Suprapubic skin (tissue), 3 donors: ENCODE results near the gene SLC26A8.

Experiments
- POLR2A ChIP-seq, 2 donors: fragments of 450-650 bp; IDR thresholded peaks; one replicate each; pipeline ENCODE4 v1.6.1; 2017; ENCODE audit warnings: antibody characterized with exemption in 2 of 2, mild to moderate bottlenecking in 2 of 2, moderate library complexity in 2 of 2
- TF ChIP-seq, protein P1 (sequence below), 2 donors: fragments of 200-600 bp in 1 of 2; fragments of 450-650 bp in 1 of 2; sonication (generic) in 1 of 2; IDR thresholded peaks; one replicate each; pipeline ENCODE4 v1.5.1; 2016 to 2019; ENCODE audit warnings: antibody characterized with exemption in 2 of 2, mild to moderate bottlenecking in 1 of 2, moderate library complexity in 1 of 2

GRCh38 chr6:36068586-36068985 is 44.1 kb upstream of the SLC26A8 start:
- TF ChIP-seq, protein P1, sequence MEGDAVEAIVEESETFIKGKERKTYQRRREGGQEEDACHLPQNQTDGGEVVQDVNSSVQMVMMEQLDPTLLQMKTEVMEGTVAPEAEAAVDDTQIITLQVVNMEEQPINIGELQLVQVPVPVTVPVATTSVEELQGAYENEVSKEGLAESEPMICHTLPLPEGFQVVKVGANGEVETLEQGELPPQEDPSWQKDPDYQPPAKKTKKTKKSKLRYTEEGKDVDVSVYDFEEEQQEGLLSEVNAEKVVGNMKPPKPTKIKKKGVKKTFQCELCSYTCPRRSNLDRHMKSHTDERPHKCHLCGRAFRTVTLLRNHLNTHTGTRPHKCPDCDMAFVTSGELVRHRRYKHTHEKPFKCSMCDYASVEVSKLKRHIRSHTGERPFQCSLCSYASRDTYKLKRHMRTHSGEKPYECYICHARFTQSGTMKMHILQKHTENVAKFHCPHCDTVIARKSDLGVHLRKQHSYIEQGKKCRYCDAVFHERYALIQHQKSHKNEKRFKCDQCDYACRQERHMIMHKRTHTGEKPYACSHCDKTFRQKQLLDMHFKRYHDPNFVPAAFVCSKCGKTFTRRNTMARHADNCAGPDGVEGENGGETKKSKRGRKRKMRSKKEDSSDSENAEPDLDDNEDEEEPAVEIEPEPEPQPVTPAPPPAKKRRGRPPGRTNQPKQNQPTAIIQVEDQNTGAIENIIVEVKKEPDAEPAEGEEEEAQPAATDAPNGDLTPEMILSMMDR (IDR thresholded peaks at IDR 0.05), result no peak
- TF ChIP-seq POLR2A (IDR thresholded peaks at IDR 0.05), result no peak
